ENCODE data around the gene ROCK2. TPM values are rescaled to one million over a fixed set of nuclear protein-coding genes. Genes with fewer than 3 reads are reported as not detected.

The ROCK2 gene
- total RNA-seq, 4 donors from 2014 or later = 127 to 571 (median 186) TPM

GRCh38 chr2:11327871-11328270, 16.6 kb downstream of the ROCK2 start:
- no peak for TF ChIP-seq CTCF (IDR thresholded peaks at IDR 0.05; ENCODE audit: low read depth)

- TF ChIP-seq CTCF (IDR thresholded peaks at IDR 0.05; ENCODE audit: low read depth) = no peak
Observed at GRCh38 chr2:11326677-11327211, 17.7 kb downstream of the ROCK2 start.

GRCh38 chr2:11325961-11326676, 18.3 kb downstream of the ROCK2 start:
- no peak for TF ChIP-seq CTCF (IDR thresholded peaks at IDR 0.05; ENCODE audit: low read depth)

GRCh38 chr2:11321847-11322246, 22.6 kb downstream of the ROCK2 start:
- TF ChIP-seq CTCF (IDR thresholded peaks at IDR 0.05; ENCODE audit: low read depth) = no peak

GRCh38 chr2:11320698-11321492, 23.5 kb downstream of the ROCK2 start:
- no peak for TF ChIP-seq CTCF (IDR thresholded peaks at IDR 0.05; ENCODE audit: low read depth)

GRCh38 chr2:11319939-11320338, 24.5 kb downstream of the ROCK2 start:
- TF ChIP-seq CTCF (IDR thresholded peaks at IDR 0.05; ENCODE audit: low read depth) = no peak

- TF ChIP-seq CTCF (IDR thresholded peaks at IDR 0.05; ENCODE audit: low read depth) = no peak
Observed at GRCh38 chr2:11315074-11315705, 29.2 kb downstream of the ROCK2 start.

Measured in subcutaneous adipose tissue (tissue), 4 donors.